Measurements from ENCODE around the gene MAPK8IP1. TPM values are rescaled to one million over a fixed set of nuclear protein-coding genes. Genes with fewer than 3 reads are reported as not detected.

MAPK8IP1 gene
- total RNA-seq, 1 donor from 2014 or later: 13.2 TPM

DNA sequence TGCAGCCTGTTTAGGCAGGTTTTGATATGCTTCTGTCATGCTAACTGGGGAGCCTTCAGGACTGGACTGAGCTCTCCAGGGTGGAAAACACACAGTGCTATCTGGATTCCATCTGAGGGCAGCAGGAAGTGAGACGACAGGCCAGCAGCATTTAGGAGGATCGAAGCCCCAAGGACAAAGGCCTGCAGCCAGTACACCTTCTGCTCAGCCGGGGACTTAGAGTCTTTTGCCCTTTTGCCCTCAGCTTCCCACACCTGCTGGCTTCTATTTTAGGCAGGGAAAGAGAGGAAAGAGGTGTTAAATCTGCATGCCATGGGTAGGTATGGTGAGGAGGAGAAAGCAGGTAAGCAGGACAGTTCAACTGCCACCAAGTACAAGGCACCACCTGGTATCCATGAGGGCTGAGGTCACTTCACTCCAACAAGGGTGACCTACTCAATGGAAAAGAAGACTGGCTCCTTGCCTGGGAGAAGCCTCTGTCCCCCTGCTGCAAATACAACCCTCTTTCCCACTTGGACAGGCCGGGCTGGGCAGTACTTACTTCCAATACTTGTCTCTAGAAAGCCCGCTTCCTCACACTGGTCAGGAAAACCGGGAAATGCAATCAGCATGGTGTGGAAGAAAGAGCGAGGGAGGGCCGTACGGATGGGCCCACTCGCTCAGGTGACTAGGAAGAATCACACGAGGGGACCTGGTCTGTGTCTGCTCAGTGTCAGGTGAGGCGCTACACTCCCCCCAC is 49.3 kb downstream of the MAPK8IP1 start:
- no peaks in the 10 kb centered on the region for H3K36me3 ChIP-seq (ENCODE audit: control insufficient read depth, insufficient read depth, low read length)
- DNase-seq (ENCODE audit: low read depth): no peak

DNA sequence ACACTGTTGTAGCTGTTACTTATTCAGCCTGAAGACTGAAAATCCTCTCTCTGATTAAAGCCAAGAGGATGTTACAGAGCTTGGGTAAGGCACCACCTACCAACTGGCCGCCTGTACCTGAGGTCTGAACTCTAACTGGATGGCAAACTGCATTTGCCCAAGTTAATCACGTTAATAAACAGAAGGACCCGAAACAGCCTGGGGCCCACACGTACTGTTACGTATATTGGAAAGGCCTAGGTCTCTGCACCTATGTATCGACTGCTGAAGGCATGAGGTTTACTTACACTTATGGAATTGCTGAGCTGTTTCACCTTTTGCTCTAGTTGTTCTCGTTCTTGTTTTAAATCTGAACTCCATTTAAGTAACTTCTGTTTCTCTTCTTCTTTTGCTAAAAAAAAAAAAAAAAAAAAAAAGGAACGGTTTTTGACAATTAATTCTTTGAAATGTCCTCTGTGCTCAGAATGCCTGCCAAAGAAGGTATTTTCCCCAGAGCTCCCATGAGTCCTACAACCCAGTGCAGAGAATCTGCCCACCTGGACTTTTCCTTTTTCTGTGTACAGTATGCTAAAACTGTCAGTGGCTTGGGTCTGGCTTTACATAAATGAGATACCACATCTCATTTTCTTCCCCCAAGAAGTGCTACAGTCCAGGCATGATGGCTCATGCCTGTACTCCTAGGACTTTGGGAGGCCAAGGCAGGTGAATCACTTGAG is 50.1 kb downstream of the MAPK8IP1 start:
- no peaks in the 10 kb centered on the region for H3K27me3 ChIP-seq (ENCODE audit: control insufficient read depth, insufficient read depth, low read length)
- H3K36me3 ChIP-seq (ENCODE audit: control insufficient read depth, insufficient read depth, low read length): no peaks in the 10 kb centered on the region
- H3K4me3 ChIP-seq (ENCODE audit: low read depth, low read length): no peak overlapping the region
- no peak for DNase-seq (ENCODE audit: low read depth)
- TF ChIP-seq, protein P1, sequence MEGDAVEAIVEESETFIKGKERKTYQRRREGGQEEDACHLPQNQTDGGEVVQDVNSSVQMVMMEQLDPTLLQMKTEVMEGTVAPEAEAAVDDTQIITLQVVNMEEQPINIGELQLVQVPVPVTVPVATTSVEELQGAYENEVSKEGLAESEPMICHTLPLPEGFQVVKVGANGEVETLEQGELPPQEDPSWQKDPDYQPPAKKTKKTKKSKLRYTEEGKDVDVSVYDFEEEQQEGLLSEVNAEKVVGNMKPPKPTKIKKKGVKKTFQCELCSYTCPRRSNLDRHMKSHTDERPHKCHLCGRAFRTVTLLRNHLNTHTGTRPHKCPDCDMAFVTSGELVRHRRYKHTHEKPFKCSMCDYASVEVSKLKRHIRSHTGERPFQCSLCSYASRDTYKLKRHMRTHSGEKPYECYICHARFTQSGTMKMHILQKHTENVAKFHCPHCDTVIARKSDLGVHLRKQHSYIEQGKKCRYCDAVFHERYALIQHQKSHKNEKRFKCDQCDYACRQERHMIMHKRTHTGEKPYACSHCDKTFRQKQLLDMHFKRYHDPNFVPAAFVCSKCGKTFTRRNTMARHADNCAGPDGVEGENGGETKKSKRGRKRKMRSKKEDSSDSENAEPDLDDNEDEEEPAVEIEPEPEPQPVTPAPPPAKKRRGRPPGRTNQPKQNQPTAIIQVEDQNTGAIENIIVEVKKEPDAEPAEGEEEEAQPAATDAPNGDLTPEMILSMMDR (IDR thresholded peaks at IDR 0.05; ENCODE audit: insufficient read depth, low read length, poor library complexity, severe bottlenecking): no peak

More for the DNA sequence above, 49.3 kb downstream of the MAPK8IP1 start:
- TF ChIP-seq, protein P1 (IDR thresholded peaks at IDR 0.05; ENCODE audit: insufficient read depth, low read length, poor library complexity, severe bottlenecking): no peak
- Histone ChIP-seq H3K4me3 (ENCODE audit: low read depth, low read length) (no peak overlapping the region), H3K27me3 (ENCODE audit: control insufficient read depth, insufficient read depth, low read length) (no peaks in the 10 kb centered on the region)

DNA sequence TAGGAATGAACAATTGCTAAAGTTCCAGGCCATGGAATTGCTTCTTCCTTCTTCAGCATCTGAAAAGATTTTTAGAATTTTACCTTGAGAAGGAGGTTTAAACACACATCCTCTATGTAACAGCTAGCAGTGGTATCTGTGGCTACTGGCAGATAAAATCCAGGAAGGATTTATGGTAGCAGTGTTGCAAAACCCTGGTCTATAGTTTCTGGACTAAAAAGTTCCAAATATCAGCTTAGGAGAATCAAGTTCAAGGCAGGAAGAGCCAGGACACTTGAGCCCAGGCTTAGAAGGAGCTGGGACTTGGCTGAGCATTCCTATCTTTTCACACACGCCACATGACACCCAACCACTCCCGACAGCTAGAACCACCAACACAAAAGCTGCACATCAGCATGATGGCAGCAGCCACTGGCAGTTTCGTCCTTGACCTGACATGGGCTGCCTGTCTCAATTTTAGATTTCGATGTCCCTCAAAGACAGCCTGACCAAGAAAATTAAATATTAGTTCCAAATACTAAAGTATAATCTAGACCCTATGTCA is 51.1 kb downstream of the MAPK8IP1 start:
- no peak overlapping the region for H3K4me3 ChIP-seq (ENCODE audit: low read depth, low read length)
- no peak for DNase-seq (ENCODE audit: low read depth)
- H3K27me3 ChIP-seq (ENCODE audit: control insufficient read depth, insufficient read depth, low read length): no peaks in the 10 kb centered on the region
- no peaks in the 10 kb centered on the region for H3K36me3 ChIP-seq (ENCODE audit: control insufficient read depth, insufficient read depth, low read length)
- TF ChIP-seq, protein P1 (IDR thresholded peaks at IDR 0.05; ENCODE audit: insufficient read depth, low read length, poor library complexity, severe bottlenecking): no peak

DNA sequence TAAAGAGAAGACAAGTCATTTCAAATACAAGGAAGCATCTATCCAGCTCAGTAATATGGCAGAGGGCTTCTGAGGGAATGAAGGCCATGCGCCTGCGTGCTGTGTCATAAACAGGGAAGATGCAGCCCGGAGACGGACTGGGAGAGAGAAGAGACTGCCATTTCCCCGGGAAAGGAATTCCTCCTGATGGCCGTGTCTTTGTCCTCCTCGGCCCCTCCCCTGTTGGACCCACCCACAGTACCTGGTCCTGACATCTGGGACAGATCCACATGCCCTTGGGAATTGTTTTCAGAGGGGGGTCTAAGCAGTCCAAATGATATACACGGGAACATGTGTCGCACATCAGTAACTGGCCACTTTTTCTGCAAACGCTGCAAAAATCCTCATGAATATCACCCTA is 52.5 kb downstream of the MAPK8IP1 start:
- DNase-seq (ENCODE audit: low read depth): no peak
- TF ChIP-seq, protein P1 (IDR thresholded peaks at IDR 0.05; ENCODE audit: insufficient read depth, low read length, poor library complexity, severe bottlenecking): no peak

DNA sequence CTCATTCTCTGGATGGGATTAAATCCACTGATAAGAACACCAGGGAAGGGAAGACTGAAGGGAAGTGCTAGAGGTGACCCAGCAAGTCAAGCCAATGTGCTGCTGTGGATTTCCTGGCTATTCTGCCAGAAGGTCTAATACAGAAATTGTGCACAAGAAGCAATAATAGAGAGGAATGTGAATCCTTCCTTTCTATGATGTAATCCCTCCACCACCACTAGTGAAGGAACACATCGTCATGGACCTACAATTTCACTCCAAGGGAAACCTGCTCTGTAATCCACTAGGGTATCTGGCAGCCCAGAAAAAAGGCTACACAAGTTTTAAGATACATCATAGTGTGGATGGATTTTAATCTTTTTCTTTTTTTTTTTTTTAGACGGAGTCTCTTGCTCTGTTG is 54.4 kb downstream of the MAPK8IP1 start:
- TF ChIP-seq, protein P1 (IDR thresholded peaks at IDR 0.05; ENCODE audit: insufficient read depth, low read length, poor library complexity, severe bottlenecking): no peak
- DNase-seq (ENCODE audit: low read depth): no peak
- Histone ChIP-seq H3K36me3 (ENCODE audit: control insufficient read depth, insufficient read depth, low read length) (no peaks in the 10 kb centered on the region), H3K4me3 (ENCODE audit: low read depth, low read length) (no peak overlapping the region), H3K27me3 (ENCODE audit: control insufficient read depth, insufficient read depth, low read length) (no peaks in the 10 kb centered on the region)

More for the DNA sequence above, 52.5 kb downstream of the MAPK8IP1 start:
- Histone ChIP-seq H3K27me3 (ENCODE audit: control insufficient read depth, insufficient read depth, low read length) (no peaks in the 10 kb centered on the region), H3K4me3 (ENCODE audit: low read depth, low read length) (no peak overlapping the region), H3K36me3 (ENCODE audit: control insufficient read depth, insufficient read depth, low read length) (no peaks in the 10 kb centered on the region)
